Right cardiac atrium (tissue), 5 donors: ENCODE measurements around the gene VPS45. TPM values are rescaled to one million over a fixed set of nuclear protein-coding genes. Genes with fewer than 3 reads are reported as not detected.
A peak's percentile ranks its signal among the peaks of the same experiment; 100 is the strongest.

Experiments used
- ATAC-seq, 2 donors: fragments of 200-7000 bp; cut with Tn5 transposase; one replicate each; pipeline versions ENCODE4 v1.8.0 to v1.9.1; 2020; ENCODE audit warnings: moderate library complexity in 2 of 2, mild to moderate bottlenecking in 1 of 2
- DNase-seq, 3 donors: peaks; one replicate each; pipeline ENCODE4 v3.0.0-alpha.2; 2020
- H3K27ac ChIP-seq: one replicate; pipeline ENCODE4 v1.5.1; 2013; ENCODE audit warnings: mild to moderate bottlenecking, low read length, control low read depth, moderate library complexity
- H3K27me3 ChIP-seq: one replicate; pipeline ENCODE4 v1.6.1; 2013; ENCODE audit not compliant: control insufficient read depth, insufficient read depth
- H3K4me1 ChIP-seq: one replicate; pipeline ENCODE4 v1.6.1; 2013; ENCODE audit warnings: low read length; ENCODE audit not compliant: control insufficient read depth, insufficient read depth
- H3K4me3 ChIP-seq: one replicate; pipeline ENCODE4 v1.5.1; 2013; ENCODE audit warnings: low read length, control low read depth
- H3K9me3 ChIP-seq: one replicate; pipeline ENCODE4 v1.6.1; 2013; ENCODE audit warnings: low read length; ENCODE audit not compliant: control insufficient read depth
- WGBS: extraction: QIAGEN DNeasy Blood & Tissue Kit; methylation state at CpG from one replicate; pipeline ENCODE4 v1.1.7; 2013; 5-methylcytosine and 5-hydroxymethylcytosine counted together
- intact Hi-C, 4 donors: fragments of 100-400 bp; cut with DNase I; formaldehyde crosslinking; loops; one replicate each; pipeline versions ENCODE4 v1.11.0 to v1.14.0; 2022 to 2023
- long read RNA-seq, 4 donors: library from polyadenylated mRNA; unstranded; transcript quantifications; one replicate each; pipeline ENCODE4 v2.0.0, GENCODE V29; 2020 to 2021
- polyA plus RNA-seq: library from polyadenylated mRNA; stranded (reverse); fragments of 200-250 nt; gene quantifications from one replicate; pipeline ENCODE4 v1.2.3, GENCODE V29; 2013
- total RNA-seq, 4 donors: library from RNA; stranded (reverse); fragmentation: NEBNext Ultra II Directional; extraction: Animal tissue kit (Norgen Biotek cat#: 25700); gene quantifications; one replicate each; pipeline ENCODE4 v1.2.1, GENCODE V29; 2021
- donor health status: healthy with polysubstance abuse.
- donor health status: DM: no; HTN: yes; CAD: no.
- donor health status: DM: no; HTN: no; CAD: no.
- donor health status: DM: no; HTN: yes; CAD: no; lungs with severe emphysema.
- donor health status: DM: yes; HTN: yes; CAD: no.

VPS45 gene
- total RNA-seq (10 to 100 TPM; 46.3 to 54.3 (median 48.8) TPM), polyA plus RNA-seq (40.0 TPM)
- long read RNA-seq, donor 1, transcript VPS45-202 (15 exons, 2,790 nt), result major isoform, 63 of 81 reads
- long read RNA-seq, donor 1, partial matches to known transcripts, result 3 of 81 reads
- long read RNA-seq, donor 1, other reads (novel, unspliced or antisense), result 6 of 81 reads
- long read RNA-seq, donor 2, transcript VPS45-202 (15 exons, 2,790 nt), result major isoform, 25 of 28 reads
- long read RNA-seq, donor 2, partial matches to known transcripts, result 1 of 28 reads
- long read RNA-seq, donor 2, other reads (novel, unspliced or antisense), result 1 of 28 reads
- long read RNA-seq, donor 3, transcript VPS45-202 (15 exons, 2,790 nt), result major isoform, 170 of 204 reads
- long read RNA-seq, donor 3, transcript VPS45-214 (15 exons, 2,192 nt), result minor isoform, 6 of 204 reads
- long read RNA-seq, donor 3, partial matches to known transcripts, result 5 of 204 reads
- long read RNA-seq, donor 3, other reads (novel, unspliced or antisense), result 19 of 204 reads
- long read RNA-seq, donor 4, transcript VPS45-202 (15 exons, 2,790 nt), result major isoform, 40 of 46 reads
- long read RNA-seq, donor 4, partial matches to known transcripts, result 2 of 46 reads
- long read RNA-seq, donor 4, other reads (novel, unspliced or antisense), result 3 of 46 reads

DNA sequence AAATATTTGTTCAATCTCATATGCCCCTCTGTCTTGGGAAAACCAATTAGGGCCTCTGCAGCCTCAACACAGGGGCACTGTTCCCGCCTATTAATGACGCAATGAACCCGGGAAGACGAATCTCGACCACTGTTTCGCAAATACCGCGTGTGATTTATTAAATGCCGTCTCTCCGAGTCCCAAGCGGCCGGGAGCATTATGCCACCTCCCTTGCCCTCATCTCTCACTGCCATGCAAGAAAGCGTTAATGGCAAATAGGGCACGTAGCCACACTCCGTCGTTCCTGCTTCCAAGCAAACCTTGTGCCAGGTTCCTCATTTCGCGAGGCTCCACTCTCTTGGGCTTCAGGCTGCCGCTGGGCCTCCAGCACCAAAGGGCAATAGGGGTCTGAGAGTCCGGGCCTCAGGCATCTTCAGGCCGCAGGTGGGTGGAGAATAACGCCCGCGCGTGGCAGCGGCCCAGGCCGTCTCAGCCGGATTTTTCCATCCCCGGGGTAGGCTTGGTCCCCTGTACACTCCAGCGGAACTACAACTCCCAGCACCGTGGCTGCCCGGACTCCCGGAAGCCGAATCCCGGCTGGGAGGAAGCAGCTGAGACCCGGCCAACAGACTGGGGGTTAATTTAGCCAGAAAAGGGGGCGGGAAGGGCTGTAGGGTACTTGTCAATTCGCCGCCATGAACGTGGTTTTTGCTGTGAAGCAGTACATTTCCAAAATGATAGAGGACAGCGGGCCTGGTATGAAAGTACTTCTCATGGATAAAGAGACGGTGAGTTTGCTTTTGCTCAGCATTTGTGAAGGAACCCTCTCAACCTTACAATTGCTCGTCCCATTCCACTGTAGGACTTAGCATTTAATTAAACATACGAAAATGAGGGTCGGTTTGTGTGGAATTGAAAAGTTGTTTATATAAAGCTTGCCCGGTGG lies at the start of gene VPS45:
VPS45 (plus strand) TSS at position 593 of the 925 bp plus-strand sequence; CDS start at position 675, 82 bp downstream.
- peak within 1 kb of the TSS; percentile 99 for H3K27ac ChIP-seq
- H3K27me3 ChIP-seq, result no peaks in the 10 kb centered on the region
- intact Hi-C loops, result loop anchor here in 1 of 4 donors (10.0 kb wide), 1 partner anchor 53 kb away; the partner anchor contains the start of gene OTUD7B
- no peaks in the 10 kb centered on the region for H3K9me3 ChIP-seq
- DNase-seq (peak; percentile 94 to 96 (median 95)), ATAC-seq (peak; percentile 99)
- WGBS, result under 1% methylated on average over 46 of the region's 46 CpGs
- H3K4me1 ChIP-seq, result peaks cover 1% of the 10 kb centered on the region
- H3K4me3 ChIP-seq, result peak within 1 kb of the TSS; percentile 97

DNA sequence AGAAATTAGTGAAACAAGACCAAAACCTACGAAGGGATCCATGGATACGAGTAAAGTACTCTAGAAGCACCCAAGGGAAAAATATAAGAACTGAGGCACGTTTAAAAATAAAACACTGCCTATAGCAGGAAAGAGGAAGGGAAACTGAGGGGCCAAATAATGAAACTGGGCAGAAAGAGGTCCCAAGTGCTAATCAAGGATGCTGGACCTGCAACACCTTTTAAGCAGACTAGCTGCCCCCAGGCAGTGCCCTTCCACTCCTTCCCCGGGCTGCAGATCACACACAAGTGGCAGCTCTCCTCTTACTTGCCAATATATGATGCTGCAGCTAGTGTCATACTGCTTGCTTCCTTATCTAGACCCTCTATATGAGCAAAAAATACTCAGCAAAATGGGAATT lies 49.4 kb upstream of the VPS45 start:
- DNase-seq, result no peak
- Histone ChIP-seq H3K4me3 (no peak overlapping the region), H3K9me3 (no peaks in the 10 kb centered on the region), H3K27ac (no peak overlapping the region), H3K27me3 (no peaks in the 10 kb centered on the region), H3K4me1 (no peaks in the 10 kb centered on the region)
- intact Hi-C loops, result loop anchor here in 1 of 4 donors (10.0 kb wide), 1 partner anchor 47 kb away; the partner anchor contains the start of gene VPS45
- 77% methylated on average over 4 of the region's 4 CpGs for WGBS
- ATAC-seq, result no peak

GRCh38 chr1:150020711-150021110 lies 46.9 kb upstream of the VPS45 start:
- WGBS, result 92% methylated on average over 2 of the region's 2 CpGs
- H3K4me3 ChIP-seq, result no peak overlapping the region
- no peaks in the 10 kb centered on the region for H3K4me1 ChIP-seq
- no peaks in the 10 kb centered on the region for H3K9me3 ChIP-seq
- H3K27ac ChIP-seq, result no peak overlapping the region
- DNase-seq, result no peak
- no peaks in the 10 kb centered on the region for H3K27me3 ChIP-seq
- intact Hi-C loops, result no loop called here
- ATAC-seq, result no peak

DNA sequence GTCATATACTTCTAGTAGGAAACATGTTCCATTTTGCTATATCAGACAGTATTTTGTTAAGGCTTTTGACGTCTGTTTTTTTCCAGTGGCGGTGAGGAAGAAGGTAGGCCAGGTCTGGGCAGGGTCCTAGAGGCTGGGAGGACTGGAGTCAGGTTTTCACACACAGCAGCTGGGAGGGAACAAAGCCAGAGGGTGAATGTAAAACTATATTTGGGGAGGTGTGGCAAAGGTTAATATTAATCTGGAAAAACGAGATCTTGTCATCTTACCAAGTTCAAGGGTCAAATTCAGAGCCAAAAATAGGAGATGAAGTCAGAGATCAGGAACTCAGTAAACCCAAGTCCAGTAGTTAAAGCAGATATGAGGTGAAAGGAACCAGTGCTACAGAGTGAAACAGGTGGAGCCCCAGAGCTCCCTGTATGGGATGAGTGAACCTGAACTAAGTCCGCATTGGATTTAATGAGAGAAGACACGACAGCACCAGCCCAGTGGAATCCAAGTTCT lies 46.3 kb upstream of the VPS45 start:
- H3K4me1 ChIP-seq, result no peaks in the 10 kb centered on the region
- no peak overlapping the region for H3K4me3 ChIP-seq
- ATAC-seq (peak; percentile 38 to 71), DNase-seq (no peak)
- H3K27ac ChIP-seq, result no peak overlapping the region
- H3K27me3 ChIP-seq, result no peaks in the 10 kb centered on the region
- intact Hi-C loops, result no loop called here
- WGBS, result 62% methylated on average over 5 of the region's 5 CpGs
- no peaks in the 10 kb centered on the region for H3K9me3 ChIP-seq

- DNase-seq (no peak), ATAC-seq (no peak)
- H3K27me3 ChIP-seq, result no peaks in the 10 kb centered on the region
- no peaks in the 10 kb centered on the region for H3K4me1 ChIP-seq
- H3K9me3 ChIP-seq, result no peaks in the 10 kb centered on the region
- no peak overlapping the region for H3K27ac ChIP-seq
- no peak overlapping the region for H3K4me3 ChIP-seq
- 81% methylated on average over 6 of the region's 6 CpGs for WGBS
- intact Hi-C loops, result no loop called here
Measured at GRCh38 chr1:150022357-150022756, 45.2 kb upstream of the VPS45 start.

- 88% methylated on average over 2 of the region's 2 CpGs for WGBS
- ATAC-seq, result no peak
- no peaks in the 10 kb centered on the region for H3K27me3 ChIP-seq
Measured at GRCh38 chr1:150024156-150024555, 43.4 kb upstream of the VPS45 start.

DNA sequence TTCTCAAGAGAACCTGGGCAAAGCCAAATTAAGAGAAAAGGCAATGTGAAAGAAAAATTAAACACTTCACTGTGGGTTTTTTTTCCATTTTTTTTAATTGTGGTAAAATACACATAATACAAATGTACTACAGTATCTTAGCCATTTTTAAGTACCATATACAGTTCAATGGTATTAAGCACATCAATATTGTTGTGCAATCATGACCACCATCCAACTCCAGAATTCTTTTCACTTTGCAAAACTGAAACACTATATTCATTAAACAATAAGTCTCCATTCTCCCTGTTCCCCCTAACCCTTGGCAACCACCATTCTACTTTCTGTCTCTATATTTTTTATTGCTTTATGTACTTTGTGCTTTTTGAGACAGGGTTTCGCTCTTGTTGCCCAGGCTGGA lies 39.3 kb upstream of the VPS45 start:
- no peak for DNase-seq
- no peaks in the 10 kb centered on the region for H3K9me3 ChIP-seq
- 98% methylated on average over 1 of the region's 1 CpG for WGBS
- no peak overlapping the region for H3K27ac ChIP-seq
- no peak overlapping the region for H3K4me3 ChIP-seq
- no peaks in the 10 kb centered on the region for H3K27me3 ChIP-seq
- intact Hi-C loops, result no loop called here
- ATAC-seq, result no peak
- H3K4me1 ChIP-seq, result no peaks in the 10 kb centered on the region

More at GRCh38 chr1:150024156-150024555, 43.4 kb upstream of the VPS45 start:
- no peak overlapping the region for H3K27ac ChIP-seq
- H3K9me3 ChIP-seq, result no peaks in the 10 kb centered on the region
- no peak for DNase-seq
- H3K4me3 ChIP-seq, result no peak overlapping the region
- intact Hi-C loops, result no loop called here
- H3K4me1 ChIP-seq, result no peaks in the 10 kb centered on the region

GRCh38 chr1:150034336-150034735 lies 33.2 kb upstream of the VPS45 start:
- Histone ChIP-seq H3K27me3 (no peaks in the 10 kb centered on the region), H3K4me3 (no peak overlapping the region), H3K4me1 (no peaks in the 10 kb centered on the region), H3K27ac (no peak overlapping the region), H3K9me3 (no peaks in the 10 kb centered on the region)
- ATAC-seq, result no peak
- DNase-seq, result no peak
- intact Hi-C loops, result no loop called here

GRCh38 chr1:150049926-150050325 lies 17.6 kb upstream of the VPS45 start:
- Histone ChIP-seq H3K4me3 (no peak overlapping the region), H3K9me3 (no peaks in the 10 kb centered on the region), H3K4me1 (peaks cover 2% of the 10 kb centered on the region), H3K27me3 (no peaks in the 10 kb centered on the region), H3K27ac (no peak overlapping the region)
- no peak for DNase-seq
- WGBS, result 93% methylated on average over 2 of the region's 2 CpGs
- intact Hi-C loops, result loop anchor here (2.0 to 10.0 kb wide), 3 partner anchors 85 to 155 kb away; partner anchors contain the start of gene BOLA1 (in 1 of the 4)
- no peak for ATAC-seq

DNA sequence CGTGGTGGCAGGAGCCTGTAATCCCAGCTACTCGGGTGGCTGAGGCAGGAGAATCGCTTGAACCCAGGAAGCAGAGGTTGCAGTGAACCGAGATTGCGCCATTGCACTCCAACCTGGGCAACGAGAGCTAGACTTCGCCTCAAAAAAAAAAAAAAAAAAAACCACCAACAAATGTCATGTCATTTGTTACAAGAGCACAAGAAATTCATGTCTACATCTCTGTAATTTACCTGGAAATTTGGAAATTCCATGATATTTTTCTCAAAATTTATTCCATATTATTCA lies 16.5 kb upstream of the VPS45 start:
- ATAC-seq (no peak), DNase-seq (no peak)
- no peaks in the 10 kb centered on the region for H3K27me3 ChIP-seq
- H3K4me1 ChIP-seq, result peaks cover 2% of the 10 kb centered on the region
- WGBS, result 62% methylated on average over 7 of the region's 7 CpGs
- no peaks in the 10 kb centered on the region for H3K9me3 ChIP-seq
- no peak overlapping the region for H3K4me3 ChIP-seq
- no peak overlapping the region for H3K27ac ChIP-seq
- intact Hi-C loops, result loop anchor here in 3 of 4 donors (2.0 to 10.0 kb wide), 2 partner anchors 88 to 156 kb away; partner anchors contain the start of gene BOLA1 (in 1 of the 3)
